Kidney epithelial cell (primary cell): Measurements from ENCODE around the gene ENTPD2. TPM values are rescaled to one million over a fixed set of nuclear protein-coding genes. Genes with fewer than 3 reads are reported as not detected.

Experiments used
- DNase-seq: peaks from one replicate; pipeline ENCODE4 v3.0.0-alpha.2; 2010; ENCODE audit warnings: low read depth
- H3K27me3 ChIP-seq: 2 replicates; pipeline ENCODE4 v1.6.0; 2011; ENCODE audit warnings: low read length; ENCODE audit not compliant: control insufficient read depth, insufficient read depth
- H3K36me3 ChIP-seq: 2 replicates; pipeline ENCODE4 v1.5.1; 2011; ENCODE audit warnings: low read length; ENCODE audit not compliant: control insufficient read depth, insufficient read depth
- H3K4me3 ChIP-seq: 2 replicates; pipeline ENCODE4 v1.5.1; 2011; ENCODE audit warnings: low read depth, mild to moderate bottlenecking, control low read depth, low read length
- total RNA-seq: library from RNA; depleted of rRNA; stranded (reverse); fragments of >200 nt; gene quantifications from 2 replicates; pipeline ENCODE4 v1.2.3, GENCODE V29; 2015
- TF ChIP-seq, protein P1 (sequence below): IDR thresholded peaks from 2 replicates; pipeline ENCODE4 v1.5.1; 2011; ENCODE audit warnings: mild to moderate bottlenecking, moderate library complexity, low read length, control low read depth, inconsistent platforms; ENCODE audit not compliant: insufficient read depth, poor library complexity, severe bottlenecking

Gene ENTPD2
- total RNA-seq, 1 donor from 2014 or later, result 0.21 TPM

GRCh38 chr9:137029058-137029936, 24.6 kb downstream of the ENTPD2 start:
- TF ChIP-seq, protein P1, sequence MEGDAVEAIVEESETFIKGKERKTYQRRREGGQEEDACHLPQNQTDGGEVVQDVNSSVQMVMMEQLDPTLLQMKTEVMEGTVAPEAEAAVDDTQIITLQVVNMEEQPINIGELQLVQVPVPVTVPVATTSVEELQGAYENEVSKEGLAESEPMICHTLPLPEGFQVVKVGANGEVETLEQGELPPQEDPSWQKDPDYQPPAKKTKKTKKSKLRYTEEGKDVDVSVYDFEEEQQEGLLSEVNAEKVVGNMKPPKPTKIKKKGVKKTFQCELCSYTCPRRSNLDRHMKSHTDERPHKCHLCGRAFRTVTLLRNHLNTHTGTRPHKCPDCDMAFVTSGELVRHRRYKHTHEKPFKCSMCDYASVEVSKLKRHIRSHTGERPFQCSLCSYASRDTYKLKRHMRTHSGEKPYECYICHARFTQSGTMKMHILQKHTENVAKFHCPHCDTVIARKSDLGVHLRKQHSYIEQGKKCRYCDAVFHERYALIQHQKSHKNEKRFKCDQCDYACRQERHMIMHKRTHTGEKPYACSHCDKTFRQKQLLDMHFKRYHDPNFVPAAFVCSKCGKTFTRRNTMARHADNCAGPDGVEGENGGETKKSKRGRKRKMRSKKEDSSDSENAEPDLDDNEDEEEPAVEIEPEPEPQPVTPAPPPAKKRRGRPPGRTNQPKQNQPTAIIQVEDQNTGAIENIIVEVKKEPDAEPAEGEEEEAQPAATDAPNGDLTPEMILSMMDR, result peak; percentile 96
- H3K27me3 ChIP-seq, result peaks cover 6% of the 10 kb centered on the region
- no peaks in the 10 kb centered on the region for H3K36me3 ChIP-seq
- no peak overlapping the region for H3K4me3 ChIP-seq
- DNase-seq, result no peak

DNA sequence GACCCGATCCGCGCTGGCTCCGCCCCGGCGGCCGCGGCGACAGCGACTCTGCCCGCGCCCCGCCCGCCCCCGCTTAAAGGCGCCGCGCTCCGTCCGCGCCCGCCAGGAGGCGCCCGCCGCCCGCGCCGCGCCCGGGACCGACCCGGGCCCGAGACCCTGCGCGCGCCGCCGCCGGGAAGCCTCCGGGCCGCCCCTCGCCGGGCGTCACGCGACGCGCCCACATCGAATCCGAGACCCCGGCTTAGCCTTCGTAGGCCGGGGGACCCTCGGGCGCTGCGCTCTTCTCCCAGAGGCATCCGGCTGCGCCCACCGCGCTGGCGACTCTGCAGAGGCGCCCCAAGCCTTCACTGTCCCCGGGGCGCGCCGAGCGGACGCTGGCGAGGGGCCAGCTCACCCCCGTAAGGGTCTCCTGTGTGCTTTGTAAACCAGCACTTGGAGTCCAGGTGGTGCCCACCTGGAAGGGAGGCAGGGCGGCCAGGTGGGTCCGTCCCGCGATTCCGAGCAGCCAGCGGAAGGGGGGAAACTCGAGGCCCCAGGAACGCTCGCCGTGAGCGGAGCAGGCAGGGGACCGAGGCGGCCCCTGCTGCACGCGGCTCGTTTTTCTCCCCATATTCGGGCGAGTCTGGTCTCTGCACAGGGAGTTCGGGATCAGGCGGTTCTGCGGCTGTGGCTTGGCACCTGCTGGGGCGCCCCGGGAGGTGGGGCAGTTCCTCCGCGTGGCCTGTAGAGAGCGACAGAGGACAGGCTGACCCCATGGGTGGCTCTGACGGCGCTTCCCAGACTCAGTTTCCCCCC, 25.4 kb downstream of the ENTPD2 start:
- TF ChIP-seq, protein P1, result peak; percentile 56
- H3K36me3 ChIP-seq, result no peaks in the 10 kb centered on the region
- H3K4me3 ChIP-seq, result peak overlapping the region; percentile 36
- no peak for DNase-seq
- peaks cover 4% of the 10 kb centered on the region for H3K27me3 ChIP-seq

DNA sequence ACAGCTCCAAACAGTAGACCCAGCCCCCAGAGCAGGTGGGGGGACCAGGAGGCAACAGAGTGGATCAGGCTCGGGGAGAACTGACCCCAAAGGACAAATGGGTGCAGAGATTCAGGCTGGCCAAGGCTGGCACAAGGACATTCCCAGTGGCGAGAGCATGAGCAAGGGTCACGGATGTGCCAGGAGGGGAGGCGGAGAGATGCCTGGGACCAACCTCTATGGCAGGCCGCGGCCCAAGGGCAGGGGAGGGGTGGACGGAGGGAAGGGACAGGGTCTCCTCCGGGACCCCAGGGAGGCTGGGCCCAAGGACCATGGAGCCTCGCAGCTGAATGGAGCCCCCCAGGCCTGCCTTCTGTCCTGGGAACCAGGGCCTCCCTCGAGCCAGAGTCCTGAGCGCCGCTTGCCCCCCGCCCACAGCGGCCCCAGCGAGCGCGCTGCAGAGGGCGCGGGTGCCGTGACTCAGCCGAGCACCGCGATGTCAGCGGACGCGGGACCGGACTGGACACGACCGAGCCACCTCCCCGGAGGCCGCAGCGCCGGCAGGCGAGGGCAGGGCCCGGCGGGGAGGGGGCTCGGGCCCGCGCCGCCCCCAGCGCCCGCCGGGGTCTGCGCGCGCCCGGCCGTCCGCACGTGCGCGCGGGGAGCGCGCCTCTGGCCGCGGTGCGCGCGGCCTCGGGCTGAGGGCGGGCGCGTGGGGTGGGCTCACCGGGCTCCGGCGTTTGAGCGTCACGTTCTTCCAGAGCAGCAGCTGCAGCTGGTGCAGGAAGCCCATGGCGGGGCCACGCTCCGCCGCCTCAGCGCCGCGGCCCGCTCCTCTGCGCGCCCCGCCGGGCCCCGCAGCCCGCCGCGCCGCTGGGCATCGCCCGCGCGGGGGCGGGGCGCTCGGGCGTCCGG, 26.2 kb downstream of the ENTPD2 start, which contains the start of gene ABCA2:
Gene ABCA2 (minus strand): TSS at position 869 of the 894 bp plus-strand sequence. CDS start 97 bp downstream, at position 772.
- H3K36me3 ChIP-seq, result no peaks in the 10 kb centered on the region
- no peak for DNase-seq
- H3K27me3 ChIP-seq, result peaks cover 4% of the 10 kb centered on the region
- TF ChIP-seq, protein P1, result no peak
- H3K4me3 ChIP-seq, result peak within 1 kb of the TSS; percentile 36

DNA sequence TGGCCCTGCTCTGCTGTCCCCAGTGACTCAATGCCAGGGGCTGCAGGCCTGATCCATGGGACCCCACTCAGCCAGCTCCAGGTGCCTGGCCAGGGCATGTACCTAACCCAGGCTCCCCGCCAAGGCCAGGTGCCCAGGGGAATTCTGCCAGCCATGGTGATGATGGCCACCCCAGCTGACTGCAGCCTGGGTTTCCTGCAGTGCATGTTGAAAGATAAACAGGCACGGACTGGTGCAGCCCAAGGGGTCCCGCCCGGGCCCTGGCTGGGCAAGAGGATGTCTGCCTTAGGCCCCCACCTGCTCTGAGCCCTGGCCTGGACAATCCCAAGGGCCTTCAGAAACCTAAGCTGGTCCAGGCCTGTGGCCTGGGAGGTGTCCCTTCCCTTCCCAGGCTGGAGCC, 27.0 kb downstream of the ENTPD2 start:
- H3K36me3 ChIP-seq, result peaks cover 2% of the 10 kb centered on the region
- H3K27me3 ChIP-seq, result peaks cover 4% of the 10 kb centered on the region
- no peak for DNase-seq
- no peak overlapping the region for H3K4me3 ChIP-seq
- TF ChIP-seq, protein P1, result no peak

DNA sequence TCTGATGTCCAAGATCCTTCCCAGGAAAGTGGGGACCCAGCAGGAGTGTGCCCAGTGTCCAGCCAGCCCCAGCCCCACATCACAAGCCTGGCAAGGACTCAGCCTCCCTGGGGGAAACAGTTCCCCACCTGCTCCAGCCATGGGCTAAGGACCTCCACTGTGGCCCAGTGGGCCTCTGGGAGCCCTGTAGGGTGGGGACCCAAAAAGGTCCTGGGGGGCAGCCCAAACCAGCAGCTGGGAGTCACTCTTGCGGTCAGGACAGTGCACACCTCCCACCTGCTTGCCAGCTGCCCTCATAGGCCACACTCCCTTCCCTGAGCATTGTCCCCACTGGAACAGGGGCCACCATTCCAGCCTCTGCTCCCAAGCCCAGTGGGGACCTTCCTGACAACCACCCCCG, 27.5 kb downstream of the ENTPD2 start:
- TF ChIP-seq, protein P1, result no peak
- H3K4me3 ChIP-seq, result no peak overlapping the region
- no peak for DNase-seq
- peaks cover 2% of the 10 kb centered on the region for H3K27me3 ChIP-seq
- H3K36me3 ChIP-seq, result peaks cover 2% of the 10 kb centered on the region
